OCI-LY3 (cell line): ENCODE measurements around the gene TUBGCP2.

Experiments
- EZH2phosphoT487 ChIP-seq: fragments of 200-600 bp; shearing (Covaris generic); IDR thresholded peaks from 2 replicates; pipeline ENCODE4 v1.6.1; 2018; ENCODE audit warnings: antibody characterized with exemption, mixed run types, low read depth
- TF ChIP-seq, protein P1 (sequence below): fragments of 200-600, 300-600 bp; sonication (generic); IDR thresholded peaks from 2 replicates; pipeline ENCODE4 v1.5.1; 2014; ENCODE audit warnings: antibody characterized with exemption, low read length, low read depth

DNA sequence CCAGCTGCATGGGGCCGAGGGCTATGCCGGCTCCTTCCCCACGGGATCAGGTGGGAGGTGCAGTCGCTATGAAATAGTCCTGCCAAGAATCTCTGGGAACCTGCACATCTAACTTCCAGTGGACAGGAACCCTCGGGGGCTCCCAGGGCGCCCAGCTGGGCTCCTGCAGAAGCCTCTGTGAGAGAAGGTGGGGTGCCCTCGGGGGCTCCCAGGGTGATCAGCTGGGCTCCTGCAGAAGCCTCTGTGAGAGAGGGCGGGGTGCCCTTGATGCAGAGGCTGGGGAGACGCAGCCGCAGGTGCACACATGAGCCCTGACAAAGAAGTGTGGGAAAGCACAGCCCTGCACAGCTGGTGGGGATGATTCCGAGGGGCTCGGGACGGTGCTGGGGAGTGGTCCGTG, 65.1 kb downstream of the TUBGCP2 start:
- TF ChIP-seq, protein P1, sequence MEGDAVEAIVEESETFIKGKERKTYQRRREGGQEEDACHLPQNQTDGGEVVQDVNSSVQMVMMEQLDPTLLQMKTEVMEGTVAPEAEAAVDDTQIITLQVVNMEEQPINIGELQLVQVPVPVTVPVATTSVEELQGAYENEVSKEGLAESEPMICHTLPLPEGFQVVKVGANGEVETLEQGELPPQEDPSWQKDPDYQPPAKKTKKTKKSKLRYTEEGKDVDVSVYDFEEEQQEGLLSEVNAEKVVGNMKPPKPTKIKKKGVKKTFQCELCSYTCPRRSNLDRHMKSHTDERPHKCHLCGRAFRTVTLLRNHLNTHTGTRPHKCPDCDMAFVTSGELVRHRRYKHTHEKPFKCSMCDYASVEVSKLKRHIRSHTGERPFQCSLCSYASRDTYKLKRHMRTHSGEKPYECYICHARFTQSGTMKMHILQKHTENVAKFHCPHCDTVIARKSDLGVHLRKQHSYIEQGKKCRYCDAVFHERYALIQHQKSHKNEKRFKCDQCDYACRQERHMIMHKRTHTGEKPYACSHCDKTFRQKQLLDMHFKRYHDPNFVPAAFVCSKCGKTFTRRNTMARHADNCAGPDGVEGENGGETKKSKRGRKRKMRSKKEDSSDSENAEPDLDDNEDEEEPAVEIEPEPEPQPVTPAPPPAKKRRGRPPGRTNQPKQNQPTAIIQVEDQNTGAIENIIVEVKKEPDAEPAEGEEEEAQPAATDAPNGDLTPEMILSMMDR, result no peak
- TF ChIP-seq EZH2phosphoT487, result no peak
